GM12878 (cell line): ENCODE measurements around the gene DGCR8. TPM values are rescaled to one million over a fixed set of nuclear protein-coding genes. Genes with fewer than 3 reads are reported as not detected.

Source experiments
- ATAC-seq: fragments of 200-7000 bp; cut with Tn5 transposase; 3 replicates; pipeline ENCODE4 v1.9.1; 2020; ENCODE audit warnings: mild to moderate bottlenecking, moderate library complexity
- BruUV-seq: library from RNA; stranded (reverse); fragments of 400-500 nt; replicated peaks from 2 replicates; lab custom pipeline; 2021; lab: Mats Ljungman, UMichigan
- CTCF ChIA-PET: fragments of 300-600 bp; sonication (Branson Sonifier 250); formaldehyde crosslinking; extraction: SDS; loops from one replicate; lab custom pipeline; 2021; ENCODE audit warnings: inconsistent platforms; lab: Yijun Ruan, JAX
- POLR2A ChIA-PET: fragments of 350-600 bp; formaldehyde crosslinking; extraction: SDS; loops from one replicate; lab custom pipeline; 2021; ENCODE audit warnings: inconsistent platforms; lab: Charles Lee
- RAD21 ChIA-PET: fragments of 300-600 bp; sonication (Branson Sonifier 250); formaldehyde crosslinking; loops from one replicate; lab custom pipeline; 2023; ENCODE audit warnings: antibody characterized with exemption; ENCODE audit not compliant: unreplicated experiment; lab: Charles Lee
- SMC1A ChIA-PET: fragments of 300-600 bp; sonication (Branson Sonifier 250); formaldehyde crosslinking; loops from one replicate; lab custom pipeline; 2023; ENCODE audit not compliant: unreplicated experiment, uncharacterized antibody; lab: Charles Lee
- DNase-seq: peaks from one replicate; pipeline ENCODE4 v3.0.0-alpha.2; 2011; ENCODE audit warnings: low read depth, low spot score
- FAIRE-seq: peaks from 3 replicates; lab custom pipeline; 2011; peaks lifted over from hg19 to GRCh38; lab: Jason Lieb, UNC
- H2AFZ ChIP-seq: 2 replicates; pipeline ENCODE4 v1.6.0; 2011; ENCODE audit warnings: low read depth, low read length, control low read depth; ENCODE audit not compliant: control insufficient read depth
- H3K27ac ChIP-seq: 2 replicates; pipeline ENCODE4 v1.5.1; 2011; ENCODE audit warnings: control low read depth; ENCODE audit not compliant: control insufficient read depth, insufficient read depth
- H3K27me3 ChIP-seq, 2 experiments: replicated peaks in 1 of 2; 2 replicates each; pipeline versions ENCODE4 v1.6.0 to v1.6.1; 2011; ENCODE audit warnings: low read length in 1 of 2; ENCODE audit not compliant: control insufficient read depth in 2 of 2, insufficient read depth in 2 of 2
- H3K36me3 ChIP-seq, 2 experiments: 2 replicates each; pipeline ENCODE4 v1.5.1; 2011; ENCODE audit warnings: low read length in 1 of 2; ENCODE audit not compliant: control insufficient read depth in 2 of 2, insufficient read depth in 2 of 2
- H3K4me1 ChIP-seq: 2 replicates; pipeline ENCODE4 v1.6.1; 2011; ENCODE audit warnings: mild to moderate bottlenecking, low read length, moderate library complexity, mixed read lengths; ENCODE audit not compliant: control insufficient read depth, insufficient read depth
- H3K4me2 ChIP-seq: 2 replicates; pipeline ENCODE4 v1.6.0; 2011; ENCODE audit warnings: control low read depth; ENCODE audit not compliant: control insufficient read depth, insufficient read depth
- H3K4me3 ChIP-seq: fragments of 200-600 bp; sonication (generic); 2 replicates; pipeline ENCODE4 v1.5.1; 2016
- H3K79me2 ChIP-seq: 2 replicates; pipeline ENCODE4 v1.6.0; 2011; ENCODE audit warnings: low read length; ENCODE audit not compliant: control insufficient read depth, insufficient read depth
- H3K9ac ChIP-seq: 2 replicates; pipeline ENCODE4 v1.8.0; 2011; ENCODE audit warnings: low read length, control low read depth, mixed read lengths; ENCODE audit not compliant: control insufficient read depth, insufficient read depth
- H3K9me3 ChIP-seq: replicated peaks from 3 replicates; pipeline ENCODE4 v1.5.1; 2011; ENCODE audit warnings: mild to moderate bottlenecking, low read length; ENCODE audit not compliant: control insufficient read depth, insufficient read depth
- H4K20me1 ChIP-seq: 2 replicates; pipeline ENCODE4 v1.6.0; 2011; ENCODE audit not compliant: control insufficient read depth, insufficient read depth
- EGR1 ChIP-seq, 2 experiments: IDR thresholded peaks; 1 replicate in 1 of 2; 2 replicates in 1 of 2; pipeline ENCODE4 v1.6.1; 2011 to 2012; ENCODE audit warnings: low read depth in 2 of 2, low read length in 2 of 2, borderline replicate concordance in 1 of 2, mild to moderate bottlenecking in 1 of 2, moderate library complexity in 1 of 2
- ETV6 ChIP-seq, 2 experiments: fragments of 450-650 bp in 1 of 2; IDR thresholded peaks in 1 of 2; conservative IDR thresholded peaks in 1 of 2; 2 replicates each; pipeline ENCODE4 v1.6.1; 2014; ENCODE audit warnings: antibody characterized with exemption in 1 of 2, borderline replicate concordance in 1 of 2, low read depth in 1 of 2, mild to moderate bottlenecking in 1 of 2, moderate library complexity in 1 of 2
- IRF4 ChIP-seq: IDR thresholded peaks from 2 replicates; pipeline ENCODE4 v1.6.1; 2011; ENCODE audit warnings: low read depth, low read length
- KDM1A ChIP-seq: fragments of 200-600 bp; sonication (generic); IDR thresholded peaks from 2 replicates; pipeline ENCODE4 v1.6.1; 2016; ENCODE audit warnings: borderline replicate concordance
- MEF2A ChIP-seq: IDR thresholded peaks from 2 replicates; pipeline ENCODE4 v1.6.1; 2011; ENCODE audit warnings: low read depth, mild to moderate bottlenecking, low read length, moderate library complexity; ENCODE audit not compliant: insufficient read depth
- MTA2 ChIP-seq: fragments of 450-650 bp; IDR thresholded peaks from 2 replicates; pipeline ENCODE4 v1.6.1; 2016; ENCODE audit warnings: low read depth, mild to moderate bottlenecking, moderate library complexity
- NR2C1 ChIP-seq: fragments of 450-650 bp; IDR thresholded peaks from 2 replicates; pipeline ENCODE4 v1.6.1; 2017; ENCODE audit warnings: antibody characterized with exemption, mild to moderate bottlenecking, moderate library complexity
- POLR2AphosphoS2 ChIP-seq: IDR thresholded peaks from 2 replicates; pipeline ENCODE4 v1.6.1; 2011; ENCODE audit warnings: low read depth, mild to moderate bottlenecking, low read length, improper control_type of control experiment, moderate library complexity
- POU2F2 ChIP-seq: IDR thresholded peaks from 3 replicates; pipeline ENCODE4 v1.6.1; 2011; ENCODE audit warnings: low read depth, mild to moderate bottlenecking, low read length, borderline replicate concordance
- RCOR1 ChIP-seq: conservative IDR thresholded peaks from 2 replicates; pipeline ENCODE4 v1.6.1; 2012; ENCODE audit warnings: low read depth, low read length, improper control_type of control experiment
- RUNX3 ChIP-seq: IDR thresholded peaks from 2 replicates; pipeline ENCODE4 v1.6.1; 2012; ENCODE audit warnings: low read length, inconsistent platforms
- SMC3 ChIP-seq: IDR thresholded peaks from 2 replicates; pipeline ENCODE4 v1.6.1; 2011; ENCODE audit warnings: low read length, improper control_type of control experiment, borderline replicate concordance
- SREBF2 ChIP-seq: IDR thresholded peaks from 2 replicates; pipeline ENCODE4 v1.6.1; 2012; ENCODE audit warnings: mild to moderate bottlenecking, low read length
- STAT1 ChIP-seq: fragments of 450-650 bp; conservative IDR thresholded peaks from 2 replicates; pipeline ENCODE4 v1.6.1; 2014; ENCODE audit warnings: antibody characterized with exemption, mild to moderate bottlenecking
- WGBS: methylation state at CpG from one replicate; pipeline ENCODE4 v1.1.6; 2016; ENCODE audit warnings: low lambda C conversion rate; ENCODE audit not compliant: insufficient replicate concordance, insufficient coverage; ENCODE audit errors: missing lambda C conversion rate; 5-methylcytosine and 5-hydroxymethylcytosine counted together
- in situ Hi-C: fragments of 300-500 bp; cut with MboI; formaldehyde crosslinking; loops from 9 replicates; pipeline ENCODE4 v1.14.3; 2018; ENCODE audit warnings: mixed read lengths
- intact Hi-C: fragments of 100-400 bp; cut with micrococcal nuclease; formaldehyde crosslinking; loops from one replicate; pipeline ENCODE4 v1.14.2; 2022; ENCODE audit not compliant: unreplicated experiment
- polyA plus RNA-seq, 11 experiments: library from polyadenylated mRNA; depleted of rRNA in 4 of 11; unstranded in 6 of 11; stranded (reverse) in 5 of 11; fragments of >200 nt; fragmentation: Nextera tagmentation in 4 of 11; fragmentation: Illumina TruSeq in 1 of 11; extraction: Ambion mirVana in 4 of 11; extraction: Trizol in 1 of 11; gene quantifications; 1 replicate in 1 of 11; 2 replicates in 10 of 11; pipeline versions ENCODE4 v1.2.1 to v1.2.3, GENCODE V29; 2011 to 2016; ENCODE audit warnings: inconsistent platforms in 2 of 11, missing spikeins in 2 of 11, low read depth in 1 of 11
- total RNA-seq, 4 experiments: library from RNA; depleted of rRNA in 3 of 4; stranded (reverse); fragments of >200 nt in 3 of 4; fragmentation: Illumina TruSeq in 1 of 4; extraction: Trizol in 1 of 4; gene quantifications; 2 replicates each; pipeline versions ENCODE4 v1.2.1 to v1.2.3, GENCODE V29; 2013 to 2021
- TF ChIP-seq, protein P1 (sequence below): fragments of 450-650 bp; IDR thresholded peaks from 2 replicates; pipeline ENCODE4 v1.6.1; 2014; ENCODE audit warnings: mild to moderate bottlenecking
- TF ChIP-seq, protein P2 (sequence below), 3 experiments: IDR thresholded peaks in 2 of 3; conservative IDR thresholded peaks in 1 of 3; 2 replicates each; pipeline ENCODE4 v1.5.1; 2011; ENCODE audit warnings: low read depth in 3 of 3, low read length in 3 of 3, mild to moderate bottlenecking in 3 of 3, control low read depth in 2 of 3, moderate library complexity in 2 of 3, inconsistent platforms in 1 of 3, mixed read lengths in 1 of 3; ENCODE audit not compliant: control insufficient read depth in 2 of 3, insufficient read depth in 1 of 3; ENCODE audit errors: extremely low read depth in 1 of 3
- TF ChIP-seq, protein P3 (sequence below): fragments of 450-650 bp; IDR thresholded peaks from 2 replicates; pipeline ENCODE4 v1.6.1; 2017; ENCODE audit warnings: antibody characterized with exemption, mild to moderate bottlenecking, moderate library complexity

DGCR8 gene
- total and polyA plus RNA-seq, 10 of the 15 experiments (the other 5 are each of a cell fraction or from before 2014, with no cell fraction given): 1.2 to 35.1 (median 17.2) TPM

DNA sequence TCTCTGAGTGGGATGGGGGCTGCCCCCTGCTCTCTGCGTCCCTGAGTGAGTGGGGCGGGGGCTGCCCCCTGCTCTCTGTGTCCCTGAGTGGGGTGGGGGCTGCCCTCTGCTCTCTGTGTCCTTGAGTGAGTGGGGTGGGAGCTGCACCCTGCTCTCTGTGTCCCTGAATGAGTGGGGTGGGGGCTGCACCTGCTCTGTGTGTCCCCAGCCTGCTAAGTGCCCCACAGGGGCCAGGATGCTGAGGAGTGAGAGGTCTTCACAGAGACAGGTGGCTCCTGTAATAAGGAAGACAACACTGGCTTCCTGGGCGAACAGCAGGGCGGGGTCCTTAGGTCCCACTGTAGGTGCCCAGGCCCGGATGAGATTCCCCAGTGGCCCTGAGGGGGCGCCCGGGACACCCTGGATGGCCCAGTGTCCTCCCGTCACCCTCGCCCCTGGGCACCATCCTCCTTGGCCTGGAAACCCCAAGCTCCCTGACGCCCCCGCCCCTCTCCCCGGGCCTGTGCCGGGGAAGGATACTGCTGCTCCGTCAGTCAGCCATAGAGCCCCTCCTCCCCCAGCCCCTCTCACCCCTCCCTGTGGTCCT is 74.7 kb downstream of the DGCR8 start:
- intact Hi-C loops (loop anchor here (5.0 kb wide), 4 partner anchors 83 to 343 kb away; partner anchors contain the start of genes KLHL22 and RTN4R), in situ Hi-C loops (loop anchor here (10.0 kb wide), 2 partner anchors 110 to 140 kb away; partner anchors contain the start of gene RTN4R)
- peak; percentile 16; the same call in 2 of the 3 replicates for ATAC-seq
- H3K27me3 ChIP-seq: peaks cover 1 to 2% of the 10 kb centered on the region in 2 experiments; a peak in 3 of 4 replicates
- FAIRE-seq: no peak
- CTCF ChIA-PET: interaction anchor here (1.4 kb wide), 1 partner anchor 140 kb away, joined by 3 read pairs; no protein-coding TSS in a partner anchor
- H3K4me1 ChIP-seq: no peaks in the 10 kb centered on the region
- RAD21 ChIA-PET: no interaction called here
- no peak overlapping the region for H2AFZ ChIP-seq
- H3K79me2 ChIP-seq: no peaks in the 10 kb centered on the region
- SMC1A ChIA-PET: no interaction called here
- H3K4me2 ChIP-seq: no peak overlapping the region
- BruUV-seq: no TSS peak
- no peak overlapping the region for H3K4me3 ChIP-seq
- H3K36me3 ChIP-seq: no peaks in the 10 kb centered on the region
- POLR2A ChIA-PET: no interaction called here
- no peak overlapping the region for H3K27ac ChIP-seq
- DNase-seq: no peak
- H3K9ac ChIP-seq: no peak overlapping the region
- no peaks in the 10 kb centered on the region for H4K20me1 ChIP-seq
- WGBS: 21% methylated on average over 9 of the region's 14 CpGs
- no peaks in the 10 kb centered on the region for H3K9me3 ChIP-seq
- TF ChIP-seq POU2F2: no peak
- TF ChIP-seq, protein P1, sequence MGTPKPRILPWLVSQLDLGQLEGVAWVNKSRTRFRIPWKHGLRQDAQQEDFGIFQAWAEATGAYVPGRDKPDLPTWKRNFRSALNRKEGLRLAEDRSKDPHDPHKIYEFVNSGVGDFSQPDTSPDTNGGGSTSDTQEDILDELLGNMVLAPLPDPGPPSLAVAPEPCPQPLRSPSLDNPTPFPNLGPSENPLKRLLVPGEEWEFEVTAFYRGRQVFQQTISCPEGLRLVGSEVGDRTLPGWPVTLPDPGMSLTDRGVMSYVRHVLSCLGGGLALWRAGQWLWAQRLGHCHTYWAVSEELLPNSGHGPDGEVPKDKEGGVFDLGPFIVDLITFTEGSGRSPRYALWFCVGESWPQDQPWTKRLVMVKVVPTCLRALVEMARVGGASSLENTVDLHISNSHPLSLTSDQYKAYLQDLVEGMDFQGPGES: no peak
- no peak for TF ChIP-seq NR2C1
- no peak for TF ChIP-seq SMC3
- TF ChIP-seq STAT1: no peak
- no peak for TF ChIP-seq RCOR1
- TF ChIP-seq RUNX3: no peak
- no peak for TF ChIP-seq POLR2AphosphoS2
- no peak for TF ChIP-seq MEF2A
- no peak for TF ChIP-seq IRF4
- TF ChIP-seq MTA2: no peak
- TF ChIP-seq, protein P2, sequence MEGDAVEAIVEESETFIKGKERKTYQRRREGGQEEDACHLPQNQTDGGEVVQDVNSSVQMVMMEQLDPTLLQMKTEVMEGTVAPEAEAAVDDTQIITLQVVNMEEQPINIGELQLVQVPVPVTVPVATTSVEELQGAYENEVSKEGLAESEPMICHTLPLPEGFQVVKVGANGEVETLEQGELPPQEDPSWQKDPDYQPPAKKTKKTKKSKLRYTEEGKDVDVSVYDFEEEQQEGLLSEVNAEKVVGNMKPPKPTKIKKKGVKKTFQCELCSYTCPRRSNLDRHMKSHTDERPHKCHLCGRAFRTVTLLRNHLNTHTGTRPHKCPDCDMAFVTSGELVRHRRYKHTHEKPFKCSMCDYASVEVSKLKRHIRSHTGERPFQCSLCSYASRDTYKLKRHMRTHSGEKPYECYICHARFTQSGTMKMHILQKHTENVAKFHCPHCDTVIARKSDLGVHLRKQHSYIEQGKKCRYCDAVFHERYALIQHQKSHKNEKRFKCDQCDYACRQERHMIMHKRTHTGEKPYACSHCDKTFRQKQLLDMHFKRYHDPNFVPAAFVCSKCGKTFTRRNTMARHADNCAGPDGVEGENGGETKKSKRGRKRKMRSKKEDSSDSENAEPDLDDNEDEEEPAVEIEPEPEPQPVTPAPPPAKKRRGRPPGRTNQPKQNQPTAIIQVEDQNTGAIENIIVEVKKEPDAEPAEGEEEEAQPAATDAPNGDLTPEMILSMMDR (IDR thresholded peaks at IDR 0.05 in 2 of 3, conservative IDR thresholded peaks at IDR 0.05 in 1 of 3; ENCODE audit: control insufficient read depth in 2 of 3, extremely low read depth in 1 of 3, insufficient read depth in 1 of 3, low read depth in 3 of 3, low read length in 3 of 3): no peak
- TF ChIP-seq EGR1 (IDR thresholded peaks at IDR 0.05; ENCODE audit: borderline replicate concordance in 1 of 2, low read depth in 2 of 2, low read length in 2 of 2): no peak
- TF ChIP-seq, protein P3, sequence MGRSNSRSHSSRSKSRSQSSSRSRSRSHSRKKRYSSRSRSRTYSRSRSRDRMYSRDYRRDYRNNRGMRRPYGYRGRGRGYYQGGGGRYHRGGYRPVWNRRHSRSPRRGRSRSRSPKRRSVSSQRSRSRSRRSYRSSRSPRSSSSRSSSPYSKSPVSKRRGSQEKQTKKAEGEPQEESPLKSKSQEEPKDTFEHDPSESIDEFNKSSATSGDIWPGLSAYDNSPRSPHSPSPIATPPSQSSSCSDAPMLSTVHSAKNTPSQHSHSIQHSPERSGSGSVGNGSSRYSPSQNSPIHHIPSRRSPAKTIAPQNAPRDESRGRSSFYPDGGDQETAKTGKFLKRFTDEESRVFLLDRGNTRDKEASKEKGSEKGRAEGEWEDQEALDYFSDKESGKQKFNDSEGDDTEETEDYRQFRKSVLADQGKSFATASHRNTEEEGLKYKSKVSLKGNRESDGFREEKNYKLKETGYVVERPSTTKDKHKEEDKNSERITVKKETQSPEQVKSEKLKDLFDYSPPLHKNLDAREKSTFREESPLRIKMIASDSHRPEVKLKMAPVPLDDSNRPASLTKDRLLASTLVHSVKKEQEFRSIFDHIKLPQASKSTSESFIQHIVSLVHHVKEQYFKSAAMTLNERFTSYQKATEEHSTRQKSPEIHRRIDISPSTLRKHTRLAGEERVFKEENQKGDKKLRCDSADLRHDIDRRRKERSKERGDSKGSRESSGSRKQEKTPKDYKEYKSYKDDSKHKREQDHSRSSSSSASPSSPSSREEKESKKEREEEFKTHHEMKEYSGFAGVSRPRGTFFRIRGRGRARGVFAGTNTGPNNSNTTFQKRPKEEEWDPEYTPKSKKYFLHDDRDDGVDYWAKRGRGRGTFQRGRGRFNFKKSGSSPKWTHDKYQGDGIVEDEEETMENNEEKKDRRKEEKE: no peak
- no peak for TF ChIP-seq ETV6 (conservative IDR thresholded peaks at IDR 0.05 in 1 of 2, IDR thresholded peaks at IDR 0.05 in 1 of 2; ENCODE audit: borderline replicate concordance in 1 of 2, low read depth in 1 of 2)
- no peak for TF ChIP-seq KDM1A
- no peak for TF ChIP-seq SREBF2
